ENCODE measurements around the gene GHRH.

Gene GHRH, protein sequence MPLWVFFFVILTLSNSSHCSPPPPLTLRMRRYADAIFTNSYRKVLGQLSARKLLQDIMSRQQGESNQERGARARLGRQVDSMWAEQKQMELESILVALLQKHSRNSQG

DNA sequence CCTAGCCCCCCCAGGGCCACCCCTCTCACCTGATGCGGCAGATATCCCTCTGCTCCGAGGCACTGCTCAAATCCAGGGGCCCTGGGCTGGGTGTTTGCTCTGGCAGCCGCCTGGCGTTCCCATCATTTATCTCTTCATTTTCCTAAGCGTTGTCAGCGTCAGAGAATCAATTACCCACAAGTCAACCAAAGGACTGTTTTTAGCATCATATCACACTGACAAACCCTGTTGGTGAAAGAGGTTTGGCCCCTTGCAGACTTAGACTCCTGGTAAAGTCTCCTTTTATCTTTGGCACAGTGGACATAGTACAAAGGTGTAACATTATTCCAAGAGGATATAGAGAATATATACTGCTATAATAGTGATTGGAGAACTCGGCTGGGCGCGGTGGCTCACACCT is at the start of gene GHRH:
GHRH (minus strand) TSS at position 101 of the 400 bp plus-strand sequence. CDS start 4,925 bp downstream, outside the sequence.
- FAIRE-seq = no peak

DNA sequence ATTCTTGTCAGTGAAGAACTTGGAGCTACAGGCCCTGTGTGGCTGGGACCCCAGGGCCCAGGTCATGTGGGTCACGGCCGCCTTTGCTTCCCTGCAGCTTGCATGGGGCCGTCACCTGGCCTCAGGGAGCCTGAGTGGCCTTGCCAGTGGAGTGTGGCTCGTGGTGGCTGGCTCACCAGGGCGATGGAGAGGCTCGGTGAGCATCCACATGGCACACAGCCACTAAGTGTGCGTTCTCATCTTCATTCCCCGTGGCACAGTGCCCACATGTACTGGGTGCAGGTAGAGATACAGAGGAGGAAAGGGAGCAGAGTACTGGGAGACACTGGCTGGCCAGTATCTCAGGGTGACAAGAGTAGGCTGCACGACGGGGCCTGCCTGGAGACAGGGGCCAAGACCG is 49.3 kb upstream of the GHRH start:
- FAIRE-seq = no peak

DNA sequence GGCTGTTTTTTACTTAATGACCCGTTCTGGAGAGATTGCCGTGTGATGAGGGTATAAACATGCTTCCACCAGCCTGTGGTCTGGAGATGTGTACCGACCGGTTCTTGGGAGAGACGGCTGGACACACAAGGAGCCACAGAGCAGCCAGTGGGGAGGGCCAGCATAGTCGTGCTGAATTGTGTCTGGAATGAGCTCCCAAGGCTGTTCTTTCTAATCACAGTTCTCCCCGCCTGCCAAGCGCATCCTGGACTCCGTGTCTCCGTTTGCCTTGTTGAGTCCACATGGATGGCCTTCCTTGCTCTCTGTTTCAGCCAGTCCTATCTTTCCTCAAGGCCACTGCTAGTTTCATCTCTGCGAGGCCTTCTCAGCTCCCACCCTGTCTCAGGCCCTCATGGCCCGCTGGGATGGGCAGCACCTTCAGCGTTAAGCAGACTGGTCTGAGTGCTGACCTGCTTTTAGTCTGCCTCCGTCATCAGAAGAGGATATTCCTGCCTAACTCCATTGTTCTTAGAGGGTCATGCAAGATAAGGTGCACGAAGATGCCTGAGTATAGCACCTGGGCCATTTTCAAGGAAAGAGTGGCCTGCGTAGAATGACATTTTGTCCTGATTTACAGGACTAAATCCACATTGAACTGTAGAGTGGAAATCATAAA is 48.4 kb upstream of the GHRH start:
- no peak for FAIRE-seq

- FAIRE-seq = no peak
Observed at GRCh38 chr20:37309290-37309689, 47.7 kb upstream of the GHRH start.

GRCh38 chr20:37308086-37309050 is 46.8 kb upstream of the GHRH start:
- no peak for FAIRE-seq

DNA sequence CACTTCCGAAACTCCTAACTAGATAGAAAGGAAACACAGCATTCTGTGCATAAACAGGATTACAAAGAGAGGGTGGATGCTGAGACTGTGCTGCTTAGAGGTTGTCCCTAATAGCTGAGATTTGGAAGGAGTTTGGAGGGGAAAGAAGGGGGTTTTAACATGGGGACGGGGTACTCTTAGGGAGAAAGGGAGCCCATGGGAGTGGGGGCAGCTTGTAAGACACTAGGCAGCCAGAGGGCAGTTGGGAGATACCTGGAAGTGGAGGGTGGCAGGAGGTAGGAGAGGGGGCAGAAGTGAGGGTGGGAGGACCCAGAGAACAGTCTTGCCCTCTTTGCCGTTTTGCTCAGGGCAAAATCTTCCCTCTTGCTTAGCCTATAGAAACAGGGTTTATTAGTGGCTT is 44.2 kb upstream of the GHRH start:
- no peak for FAIRE-seq

GRCh38 chr20:37305079-37305478 is 43.5 kb upstream of the GHRH start:
- FAIRE-seq = no peak

GRCh38 chr20:37303637-37304036 is 42.0 kb upstream of the GHRH start:
- FAIRE-seq = no peak

- no peak for FAIRE-seq
Observed at GRCh38 chr20:37302981-37303380, 41.4 kb upstream of the GHRH start.

- no peak for FAIRE-seq
Observed at GRCh38 chr20:37301558-37301957, 39.9 kb upstream of the GHRH start.

- no peak for FAIRE-seq
Observed at GRCh38 chr20:37301120-37301519, 39.5 kb upstream of the GHRH start.

DNA sequence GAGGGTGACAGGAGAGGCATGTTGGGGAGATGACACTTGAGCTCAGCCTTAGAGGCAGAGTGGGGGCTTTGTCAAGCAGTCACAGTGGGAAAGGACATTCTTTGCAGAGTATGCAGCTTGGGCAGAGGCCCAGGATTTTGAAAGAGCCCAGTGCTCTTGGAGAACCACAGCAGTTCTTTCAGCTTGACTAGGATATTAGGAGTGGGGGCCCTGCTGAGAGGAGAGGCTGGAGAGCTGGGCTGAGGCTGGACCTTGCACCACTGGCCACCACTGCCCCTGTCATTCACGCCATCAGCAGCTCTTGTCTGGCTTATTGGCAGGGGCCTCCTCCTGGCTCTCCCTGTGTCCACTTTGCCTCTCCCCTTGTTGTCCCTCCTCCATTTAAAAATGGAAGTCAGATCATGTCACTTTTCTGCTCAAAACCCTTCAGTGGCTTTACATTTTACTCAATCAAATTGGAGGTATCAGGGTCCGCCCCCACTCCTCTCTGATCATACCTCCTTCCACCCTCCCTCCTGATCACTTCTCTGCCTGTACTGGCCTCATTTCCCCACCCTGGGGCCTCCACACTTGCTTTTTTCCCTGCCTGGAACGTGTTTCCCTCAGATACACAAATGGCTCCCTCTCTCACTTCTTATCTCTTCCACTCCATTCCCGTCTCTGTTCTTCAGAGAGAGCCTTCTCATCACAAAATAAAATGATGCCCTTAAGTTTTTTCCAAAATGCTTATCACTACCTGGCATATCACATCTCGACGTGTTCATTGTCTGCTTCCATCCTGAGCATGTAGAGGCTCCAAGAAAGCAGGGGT is 38.3 kb upstream of the GHRH start:
- FAIRE-seq = no peak

DNA sequence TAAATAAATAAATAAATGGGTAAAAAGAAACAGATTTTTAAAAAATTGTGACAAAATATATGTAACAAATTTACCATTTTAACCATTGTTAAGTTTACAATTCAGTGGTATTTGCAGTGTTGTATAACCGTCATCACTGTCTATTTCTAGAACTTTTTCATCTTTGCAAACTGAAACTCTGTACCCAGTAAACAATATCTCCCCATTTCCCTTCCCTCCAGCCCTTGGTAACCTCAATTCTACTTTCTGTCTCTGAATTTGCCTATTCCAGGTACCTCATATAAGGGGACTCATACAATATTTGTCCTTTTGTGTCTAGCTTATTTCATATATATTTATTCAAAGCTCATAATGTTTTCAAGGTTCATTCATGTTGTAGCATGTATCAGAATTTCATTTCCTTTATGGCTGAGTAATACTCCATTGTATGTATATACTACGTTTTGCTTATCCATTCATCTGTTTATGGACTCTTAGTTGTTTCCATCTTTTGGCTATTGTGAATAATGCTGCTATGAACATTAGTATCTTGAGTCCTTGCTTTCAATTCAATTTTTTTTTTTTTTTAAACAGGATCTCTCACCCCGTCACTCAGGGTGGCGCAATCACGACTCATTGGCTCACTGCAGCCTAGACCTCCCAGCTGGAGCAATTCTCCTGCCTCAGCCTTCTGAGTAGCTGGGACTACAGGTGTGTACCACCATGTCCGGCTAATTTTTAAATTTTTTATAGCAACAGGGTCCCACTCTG is 36.8 kb upstream of the GHRH start:
- FAIRE-seq = no peak

- FAIRE-seq = no peak
Observed at GRCh38 chr20:37297066-37297736, 35.6 kb upstream of the GHRH start.

DNA sequence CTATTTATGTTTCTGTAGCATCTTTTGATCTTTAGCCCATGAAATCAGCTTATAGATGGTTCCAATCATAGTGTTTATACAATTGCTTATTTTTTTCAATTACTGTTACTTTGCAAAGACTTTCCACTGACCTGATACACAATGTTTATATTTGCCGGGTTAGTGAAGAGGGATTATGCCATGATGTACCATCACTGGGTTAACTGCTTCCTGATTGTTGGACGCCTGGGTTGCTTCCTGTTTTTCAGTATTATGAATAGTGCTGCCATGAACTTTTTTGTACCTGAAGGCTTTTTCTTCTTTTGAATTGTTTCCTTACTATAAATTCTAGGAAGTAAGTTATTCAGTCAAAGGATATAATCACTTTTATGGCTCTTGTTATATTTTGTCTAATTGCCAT is 34.8 kb upstream of the GHRH start:
- FAIRE-seq = no peak

- no peak for FAIRE-seq
Observed at GRCh38 chr20:37295595-37295994, 34.0 kb upstream of the GHRH start.

DNA sequence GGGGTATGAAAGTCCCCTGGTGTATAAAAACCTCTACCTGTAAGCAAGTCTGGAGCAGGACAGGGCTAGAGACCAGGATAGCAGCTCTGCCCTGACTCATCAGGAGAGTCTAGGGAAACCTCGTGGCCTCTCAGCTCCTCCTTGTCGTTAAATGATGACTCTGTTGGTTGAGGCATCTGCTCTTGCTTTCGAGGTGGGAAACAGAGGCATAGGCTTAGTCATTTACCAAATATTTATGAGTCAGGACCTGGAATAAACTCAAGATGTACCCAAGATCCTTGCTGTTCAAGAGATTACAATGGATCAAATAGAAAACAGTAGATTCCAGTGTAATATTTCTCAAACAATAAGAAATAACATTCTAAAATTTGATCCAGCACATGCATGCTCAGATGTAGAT is 33.4 kb upstream of the GHRH start:
- FAIRE-seq = no peak

DNA sequence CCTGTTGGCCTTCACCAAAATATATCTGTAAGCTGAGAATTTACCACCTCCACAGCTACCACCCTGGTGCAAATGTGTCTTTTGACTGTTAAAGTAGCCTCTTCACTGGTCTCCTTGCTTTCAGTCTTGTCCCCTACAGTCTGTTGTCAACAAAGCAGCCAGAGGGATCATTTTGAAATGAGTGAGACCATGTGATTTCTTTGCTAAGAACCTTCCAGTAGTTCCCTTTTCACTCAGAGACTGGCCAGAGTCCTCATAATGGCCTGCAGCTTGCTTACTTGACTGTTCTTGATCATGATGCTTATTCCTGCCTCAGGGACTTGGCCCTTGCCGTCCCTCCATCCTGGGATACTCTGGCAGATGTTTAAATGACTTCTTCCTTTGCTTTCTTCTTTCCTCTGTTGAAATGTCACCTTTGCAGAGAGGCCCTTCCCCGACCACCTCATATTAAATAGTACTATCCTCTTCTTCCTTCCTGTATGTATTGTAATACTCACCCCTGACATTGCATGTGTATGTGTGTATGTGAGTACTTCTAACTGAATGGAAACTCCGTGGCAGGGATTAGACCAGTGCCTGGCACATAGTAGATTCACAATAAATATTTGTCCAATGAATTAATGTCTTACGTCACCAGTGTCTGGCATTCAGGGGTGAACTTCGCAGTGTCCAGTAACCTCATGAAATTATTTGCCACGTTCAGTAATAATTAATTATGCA is 32.8 kb upstream of the GHRH start:
- no peak for FAIRE-seq

- FAIRE-seq = no peak
Observed at GRCh38 chr20:37293301-37293943, 31.8 kb upstream of the GHRH start.

DNA sequence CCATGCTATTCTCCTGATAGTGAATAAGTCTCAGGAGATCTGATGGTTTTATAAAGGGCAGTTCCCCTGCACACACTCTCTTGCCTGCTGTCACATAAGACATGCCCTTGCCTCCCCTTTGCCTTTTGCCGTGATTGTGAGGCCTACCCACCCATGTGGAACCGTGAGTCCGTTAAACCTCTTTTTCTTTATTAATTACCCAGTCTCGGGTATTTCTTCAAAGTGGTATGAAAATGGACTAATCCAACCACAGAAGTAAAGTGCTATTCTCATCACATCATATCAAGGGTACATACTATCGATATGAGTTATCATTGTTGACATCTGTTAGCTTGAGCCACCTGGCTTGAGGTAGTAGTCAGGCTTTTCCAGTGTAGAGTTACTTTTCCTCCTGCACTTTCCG is 30.1 kb upstream of the GHRH start:
- no peak for FAIRE-seq

Measured in TTC549 (cell line).